ENCODE data around the gene SRCIN1. TPM values are rescaled to one million over a fixed set of nuclear protein-coding genes. Genes with fewer than 3 reads are reported as not detected.

The SRCIN1 gene
- total and polyA plus RNA-seq, 12 donors = 0.27 to 3.2 (median 1.2) TPM

DNA sequence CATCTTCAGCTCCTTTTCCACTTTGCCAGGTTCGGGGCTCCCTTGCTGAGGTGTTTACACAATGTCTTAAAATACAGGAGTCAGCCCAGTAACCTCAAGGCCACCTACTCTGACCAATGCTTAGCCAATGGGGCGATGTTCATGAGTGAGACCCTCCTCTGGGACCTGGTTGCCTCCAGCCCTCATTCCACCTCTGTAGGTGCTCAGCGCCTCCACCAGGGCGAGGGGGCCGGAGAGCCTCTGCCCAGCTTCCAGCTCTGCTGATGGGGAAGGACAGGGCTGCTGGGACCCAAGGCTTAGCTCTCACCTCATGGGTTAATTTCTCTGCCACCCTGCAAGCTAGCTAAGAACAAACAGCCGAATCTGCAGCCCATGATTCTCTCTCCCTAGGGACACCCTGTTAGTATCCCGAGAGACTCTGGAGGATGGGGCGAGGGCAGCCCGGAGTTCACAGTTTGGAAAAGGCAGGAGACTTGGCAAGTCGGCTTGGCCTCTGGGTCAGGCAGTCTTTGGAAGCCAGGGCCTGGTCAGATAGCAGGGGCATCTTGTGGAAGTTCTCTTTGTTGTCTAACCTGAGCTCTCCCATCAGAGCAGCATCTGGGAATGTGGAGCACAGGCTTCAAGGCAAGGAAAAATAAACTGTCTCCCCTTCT lies 16.2 kb downstream of the SRCIN1 start:
- 82 to 89% methylated on average over 10 of the region's 10 CpGs for WGBS, 2 donors
- intact Hi-C loops (cut with DNase I) = loop anchor here in 1 of 10 donors (10.0 kb wide), 1 partner anchor 75 kb away; no protein-coding TSS in a partner anchor
- DNase-seq (no peak), ATAC-seq (no peak)
- peaks cover 0 to 96% (median 77%) of the 10 kb centered on the region in 7 donors for H3K27me3 ChIP-seq
- TF ChIP-seq CTCF (IDR thresholded peaks at IDR 0.05) = no peak
- H3K27ac ChIP-seq = no peak overlapping the region
- H3K9me3 ChIP-seq = no peaks in the 10 kb centered on the region
- no peaks in the 10 kb centered on the region for H3K36me3 ChIP-seq
- H3K4me1 ChIP-seq = peaks cover 0 to 16% (median 1%) of the 10 kb centered on the region in 9 donors
- H3K4me3 ChIP-seq = no peak overlapping the region

DNA sequence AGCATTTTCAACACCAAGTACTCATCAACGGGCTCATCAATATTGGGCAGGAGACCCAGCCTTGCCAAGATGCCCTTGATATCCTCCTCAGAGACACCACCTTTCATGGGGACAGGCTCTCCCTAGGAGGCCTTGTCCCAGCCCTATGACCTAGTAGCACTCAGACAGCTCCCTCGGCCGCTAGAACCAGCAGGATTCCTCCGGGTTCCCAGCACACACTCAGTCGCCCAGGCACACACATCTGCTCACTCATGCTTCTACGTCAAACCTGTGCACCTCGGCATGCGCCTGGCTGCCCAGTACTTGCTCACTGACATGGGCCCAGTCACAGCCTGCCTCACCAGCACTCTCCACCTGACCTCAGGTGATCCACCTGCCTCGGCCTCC lies 17.0 kb downstream of the SRCIN1 start:
- intact Hi-C loops (cut with DNase I) = loop anchor here in 1 of 10 donors (10.0 kb wide), 1 partner anchor 76 kb away; no protein-coding TSS in a partner anchor
- 77 to 80% methylated on average over 9 of the region's 9 CpGs for WGBS, 2 donors
- no peak for DNase-seq
- no peak for TF ChIP-seq CTCF (IDR thresholded peaks at IDR 0.05)
- Histone ChIP-seq H3K27me3 (peaks cover 0 to 96% (median 76%) of the 10 kb centered on the region in 7 donors), H3K27ac (no peak overlapping the region), H3K4me3 (no peak overlapping the region), H3K36me3 (no peaks in the 10 kb centered on the region), H3K4me1 (peaks cover 0 to 21% (median 4%) of the 10 kb centered on the region in 9 donors), H3K9me3 (no peaks in the 10 kb centered on the region)
- no peak for ATAC-seq

DNA sequence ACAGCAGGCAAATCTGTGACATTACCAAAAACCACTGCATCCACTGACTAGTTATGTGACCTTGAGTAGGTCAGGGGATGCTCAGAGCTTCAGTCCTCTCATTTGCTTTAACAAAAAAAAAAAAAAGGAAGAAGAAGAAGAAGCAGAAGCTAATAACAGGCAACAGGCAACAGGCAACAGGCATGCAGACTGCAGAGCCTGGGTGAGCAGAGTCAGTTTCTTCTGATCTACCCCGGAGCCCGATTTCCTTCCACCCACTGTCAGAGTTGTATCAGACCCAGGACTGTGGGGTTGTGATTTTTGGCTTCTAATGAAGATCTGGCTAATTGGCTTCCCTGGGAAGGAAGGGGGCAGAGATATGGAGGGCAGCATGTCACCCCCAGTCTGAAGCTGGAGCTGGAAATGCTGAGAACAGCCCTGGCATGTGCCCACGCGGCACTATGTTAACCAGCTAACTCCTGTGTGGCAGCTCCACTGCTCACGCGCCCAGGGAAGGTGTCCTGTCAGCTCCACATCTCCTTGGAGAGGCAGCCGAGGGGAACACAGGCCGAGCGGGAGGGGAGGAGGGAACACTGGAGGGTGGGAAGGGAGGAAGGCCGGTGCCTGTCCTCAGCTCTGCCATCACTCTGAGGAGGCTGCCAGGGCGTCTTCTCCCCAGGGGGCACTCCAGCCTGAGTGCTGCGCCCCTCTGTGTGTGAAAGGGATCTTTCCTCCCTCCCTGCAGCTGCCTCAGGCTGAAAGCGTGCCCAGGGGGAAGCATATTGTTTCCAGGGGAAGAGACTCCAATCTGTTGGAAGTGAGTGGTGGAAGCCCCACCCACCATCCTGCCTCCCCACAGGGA lies 17.6 kb downstream of the SRCIN1 start:
- Histone ChIP-seq H3K27ac (no peak overlapping the region), H3K36me3 (no peaks in the 10 kb centered on the region), H3K4me3 (no peak overlapping the region), H3K9me3 (no peaks in the 10 kb centered on the region), H3K4me1 (peaks cover 0 to 21% (median 4%) of the 10 kb centered on the region in 9 donors), H3K27me3 (peaks cover 0 to 94% (median 72%) of the 10 kb centered on the region in 7 donors)
- DNase-seq = no peak
- no peak for TF ChIP-seq CTCF (IDR thresholded peaks at IDR 0.05)
- WGBS, 2 donors = 32 to 37% methylated on average over 13 of the region's 13 CpGs
- intact Hi-C loops (cut with DNase I) = loop anchor here in 1 of 10 donors (10.0 kb wide), 1 partner anchor 77 kb away; no protein-coding TSS in a partner anchor
- no peak for ATAC-seq

DNA sequence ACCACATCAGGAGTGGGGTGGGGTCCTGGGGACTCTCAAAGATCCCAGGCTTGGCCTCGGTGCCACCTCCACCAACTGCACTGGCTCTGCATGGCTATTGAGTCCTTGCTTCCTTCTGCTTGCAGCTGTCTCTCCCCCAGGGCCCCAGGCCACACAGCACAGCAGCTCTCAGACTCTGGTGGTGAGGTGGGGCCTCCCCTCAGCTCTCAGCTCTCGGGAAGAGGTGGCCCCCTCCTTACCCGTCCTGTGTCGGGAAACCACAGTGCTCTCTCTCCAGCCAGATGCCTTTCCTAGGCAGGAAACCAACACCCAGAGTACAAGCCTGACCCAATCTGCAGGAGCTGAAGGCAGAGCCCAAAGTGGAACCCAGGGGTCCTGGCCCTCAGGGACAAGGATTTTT lies 18.5 kb downstream of the SRCIN1 start:
- WGBS, 2 donors = 69 to 80% methylated on average over 4 of the region's 4 CpGs
- no peak for TF ChIP-seq CTCF (IDR thresholded peaks at IDR 0.05)
- intact Hi-C loops (cut with DNase I) = loop anchor here in 1 of 10 donors (10.0 kb wide), 1 partner anchor 78 kb away; no protein-coding TSS in a partner anchor
- ATAC-seq (no peak), DNase-seq (no peak)
- H3K4me1 ChIP-seq = peaks cover 0 to 20% (median 4%) of the 10 kb centered on the region in 9 donors
- no peaks in the 10 kb centered on the region for H3K9me3 ChIP-seq
- no peaks in the 10 kb centered on the region for H3K36me3 ChIP-seq
- H3K27me3 ChIP-seq = peaks cover 0 to 94% (median 64%) of the 10 kb centered on the region in 7 donors
- no peak overlapping the region for H3K4me3 ChIP-seq
- no peak overlapping the region for H3K27ac ChIP-seq
